ENCODE measurements around the gene TXNIP. TPM values are rescaled to one million over a fixed set of nuclear protein-coding genes. Genes with fewer than 3 reads are reported as not detected.

TXNIP gene
- total and polyA plus RNA-seq, 2 experiments from 2014 or later, result 75.3 to 160 TPM

DNA sequence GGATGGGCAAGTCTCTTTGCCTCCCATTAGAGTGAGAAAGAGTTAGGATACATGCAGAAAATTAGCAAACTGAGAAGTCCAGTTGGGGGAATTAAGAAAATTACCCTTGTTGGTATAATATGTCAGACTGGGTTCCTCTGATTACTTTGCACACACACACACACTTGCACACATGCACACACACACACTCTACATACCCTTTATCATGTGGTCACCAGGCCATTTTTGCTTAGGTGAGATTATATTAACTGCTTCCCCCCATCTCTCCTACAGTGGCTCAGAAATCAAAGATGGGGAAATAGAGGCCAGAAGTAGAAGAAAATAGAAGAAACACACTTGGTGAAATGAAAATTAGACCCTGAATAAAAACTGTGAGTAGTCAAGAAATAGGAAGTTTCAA is 37.6 kb downstream of the TXNIP start:
- H3K27me3 ChIP-seq, result peaks cover 29% of the 10 kb centered on the region
- peaks cover 42% of the 10 kb centered on the region for H3K4me1 ChIP-seq (ENCODE audit: insufficient read depth)
- no peak overlapping the region for H3K4me2 ChIP-seq

DNA sequence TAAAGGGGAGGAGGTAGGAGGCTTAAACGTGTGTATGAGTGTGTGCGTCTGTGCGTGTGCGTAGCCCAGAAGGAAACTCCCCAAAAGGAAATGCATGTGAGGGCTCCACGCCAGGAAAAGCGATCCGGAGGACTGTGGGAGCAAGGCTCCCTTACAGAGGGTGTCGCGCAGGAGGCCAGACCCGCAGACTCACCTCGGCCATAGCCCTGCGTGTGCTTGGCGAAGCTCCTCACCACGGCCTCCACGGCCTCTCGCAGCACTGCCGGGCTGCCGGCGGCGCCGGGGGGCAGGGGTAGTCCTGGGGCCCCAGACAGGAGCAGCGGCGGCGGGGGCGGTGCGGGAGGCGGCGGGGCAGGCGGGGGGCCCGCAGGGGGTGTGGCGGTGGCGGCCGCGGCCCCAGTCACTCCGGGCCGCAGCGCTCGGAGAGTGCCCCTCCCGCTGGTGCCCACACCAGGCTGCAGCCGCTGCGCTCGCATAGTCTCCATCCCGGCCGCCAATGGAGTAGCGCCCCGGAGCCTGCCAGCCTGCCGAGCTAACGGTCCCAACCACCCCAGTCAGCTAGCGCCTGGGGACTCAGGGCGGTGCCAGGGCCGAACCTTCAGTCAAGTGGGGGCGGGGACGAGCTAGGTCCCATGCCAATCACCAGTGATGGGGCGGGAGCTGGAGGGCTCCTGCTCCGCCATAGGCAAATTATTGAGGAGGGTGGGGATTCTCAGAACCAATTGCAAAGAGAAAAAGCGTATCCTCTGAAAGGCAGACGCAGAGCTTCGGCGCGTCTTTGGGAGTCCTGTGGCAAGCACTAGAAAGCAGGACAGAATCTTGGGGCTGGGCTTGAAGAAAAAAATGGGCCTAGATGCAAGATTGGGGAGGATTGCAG is 38.7 kb downstream of the TXNIP start, which contains the start of gene LIX1L:
Gene LIX1L (minus strand): TSS at position 575 of the 877 bp plus-strand sequence. CDS start 90 bp downstream, at position 485.
- Histone ChIP-seq H3K4me1 (ENCODE audit: insufficient read depth) (peaks cover 33% of the 10 kb centered on the region), H3K4me3 (peak within 1 kb of the TSS; percentile 60), H3K9me3 (ENCODE audit: low read depth) (no peaks in the 10 kb centered on the region), H3K27ac (peak within 1 kb of the TSS; percentile 88), H2AFZ (peak within 1 kb of the TSS; percentile 47), H3K9me2 (replicated peaks; ENCODE audit: insufficient read depth) (no peaks in the 10 kb centered on the region), H3K36me3 (replicated peaks; ENCODE audit: insufficient read depth, low read depth) (no peaks in the 10 kb centered on the region), H4K20me1 (ENCODE audit: insufficient read depth, poor library complexity, severe bottlenecking) (no peaks in the 10 kb centered on the region), H3K27me3 (peaks cover 21% of the 10 kb centered on the region), H3K79me2 (peaks cover 32% of the 10 kb centered on the region), H3K4me2 (peak within 1 kb of the TSS; percentile 78)
- 3% methylated on average over 35 of the region's 60 CpGs for WGBS (ENCODE audit: low lambda C conversion rate, missing lambda C conversion rate)
- TF ChIP-seq, protein P1, sequence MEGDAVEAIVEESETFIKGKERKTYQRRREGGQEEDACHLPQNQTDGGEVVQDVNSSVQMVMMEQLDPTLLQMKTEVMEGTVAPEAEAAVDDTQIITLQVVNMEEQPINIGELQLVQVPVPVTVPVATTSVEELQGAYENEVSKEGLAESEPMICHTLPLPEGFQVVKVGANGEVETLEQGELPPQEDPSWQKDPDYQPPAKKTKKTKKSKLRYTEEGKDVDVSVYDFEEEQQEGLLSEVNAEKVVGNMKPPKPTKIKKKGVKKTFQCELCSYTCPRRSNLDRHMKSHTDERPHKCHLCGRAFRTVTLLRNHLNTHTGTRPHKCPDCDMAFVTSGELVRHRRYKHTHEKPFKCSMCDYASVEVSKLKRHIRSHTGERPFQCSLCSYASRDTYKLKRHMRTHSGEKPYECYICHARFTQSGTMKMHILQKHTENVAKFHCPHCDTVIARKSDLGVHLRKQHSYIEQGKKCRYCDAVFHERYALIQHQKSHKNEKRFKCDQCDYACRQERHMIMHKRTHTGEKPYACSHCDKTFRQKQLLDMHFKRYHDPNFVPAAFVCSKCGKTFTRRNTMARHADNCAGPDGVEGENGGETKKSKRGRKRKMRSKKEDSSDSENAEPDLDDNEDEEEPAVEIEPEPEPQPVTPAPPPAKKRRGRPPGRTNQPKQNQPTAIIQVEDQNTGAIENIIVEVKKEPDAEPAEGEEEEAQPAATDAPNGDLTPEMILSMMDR (IDR thresholded peaks at IDR 0.05; ENCODE audit: poor library complexity), result no peak
- no peak for TF ChIP-seq EZH2 (IDR thresholded peaks at IDR 0.05; ENCODE audit: borderline replicate concordance)
- no peak for TF ChIP-seq EZH2phosphoT487 (IDR thresholded peaks at IDR 0.05; ENCODE audit: low read depth, severe bottlenecking, unreplicated experiment)
- DNase-seq (ENCODE audit: low spot score), result peak; percentile 97

More for the DNA sequence above, 37.6 kb downstream of the TXNIP start:
- H3K27ac ChIP-seq, result no peak overlapping the region
- no peaks in the 10 kb centered on the region for H4K20me1 ChIP-seq (ENCODE audit: insufficient read depth, poor library complexity, severe bottlenecking)
- no peak overlapping the region for H3K4me3 ChIP-seq
- no peak overlapping the region for H2AFZ ChIP-seq
- H3K9me2 ChIP-seq (replicated peaks; ENCODE audit: insufficient read depth), result no peaks in the 10 kb centered on the region
- H3K79me2 ChIP-seq, result peaks cover 22% of the 10 kb centered on the region
- DNase-seq (ENCODE audit: low spot score), result no peak
- no peak for TF ChIP-seq EZH2 (IDR thresholded peaks at IDR 0.05; ENCODE audit: borderline replicate concordance)
- TF ChIP-seq EZH2phosphoT487 (IDR thresholded peaks at IDR 0.05; ENCODE audit: low read depth, severe bottlenecking, unreplicated experiment), result no peak
- TF ChIP-seq, protein P1 (IDR thresholded peaks at IDR 0.05; ENCODE audit: poor library complexity), result no peak
- no peaks in the 10 kb centered on the region for H3K36me3 ChIP-seq (replicated peaks; ENCODE audit: insufficient read depth, low read depth)
- H3K9me3 ChIP-seq (ENCODE audit: low read depth), result no peaks in the 10 kb centered on the region

DNA sequence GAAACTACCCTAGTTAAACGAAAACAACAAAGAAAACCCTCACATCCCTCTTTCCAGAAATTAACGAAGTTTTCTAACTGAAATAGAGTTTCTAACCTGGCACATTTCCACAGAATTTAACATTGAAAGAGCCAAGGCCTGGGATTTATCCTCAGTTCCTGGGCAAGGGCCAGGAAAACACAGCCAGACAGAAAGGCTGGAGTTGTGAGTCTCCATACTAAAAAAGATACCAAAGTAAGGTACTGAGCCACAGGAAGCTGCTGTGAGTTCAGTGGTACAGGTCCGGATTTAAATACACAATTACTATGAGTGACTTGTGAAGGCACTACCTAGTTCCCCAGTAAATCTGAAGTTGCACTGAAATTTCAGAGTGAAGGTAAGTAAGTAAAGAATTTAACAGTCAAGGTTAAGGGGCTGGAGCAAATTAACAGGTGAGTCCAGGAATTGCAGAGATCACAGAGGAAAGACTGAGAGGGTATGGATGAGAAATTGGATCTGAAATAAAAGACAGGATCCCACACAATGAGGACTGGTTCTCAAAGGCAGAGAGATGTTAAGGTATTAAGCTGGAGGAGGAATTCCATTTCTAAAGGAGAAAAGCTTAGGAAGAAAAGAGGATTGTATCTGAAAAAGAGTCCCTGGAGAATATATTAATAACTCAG is 39.5 kb downstream of the TXNIP start:
- peak; percentile 28 for DNase-seq (ENCODE audit: low spot score)
- peak overlapping the region; percentile 78 for H3K4me2 ChIP-seq
- peak overlapping the region; percentile 88 for H3K27ac ChIP-seq
- TF ChIP-seq EZH2phosphoT487 (IDR thresholded peaks at IDR 0.05; ENCODE audit: low read depth, severe bottlenecking, unreplicated experiment), result no peak
- TF ChIP-seq EZH2 (IDR thresholded peaks at IDR 0.05; ENCODE audit: borderline replicate concordance), result no peak
- TF ChIP-seq, protein P1 (IDR thresholded peaks at IDR 0.05; ENCODE audit: poor library complexity), result no peak
- H3K9me3 ChIP-seq (ENCODE audit: low read depth), result no peaks in the 10 kb centered on the region
- H3K27me3 ChIP-seq, result peaks cover 16% of the 10 kb centered on the region
- peak overlapping the region; percentile 47 for H2AFZ ChIP-seq
- peak overlapping the region; percentile 60 for H3K4me3 ChIP-seq
- H3K79me2 ChIP-seq, result peaks cover 40% of the 10 kb centered on the region
- H3K9me2 ChIP-seq (replicated peaks; ENCODE audit: insufficient read depth), result no peaks in the 10 kb centered on the region
- peaks cover 26% of the 10 kb centered on the region for H3K4me1 ChIP-seq (ENCODE audit: insufficient read depth)
- WGBS (ENCODE audit: low lambda C conversion rate, missing lambda C conversion rate), result 39% methylated on average over 3 of the region's 3 CpGs
- H4K20me1 ChIP-seq (ENCODE audit: insufficient read depth, poor library complexity, severe bottlenecking), result no peaks in the 10 kb centered on the region
- H3K36me3 ChIP-seq (replicated peaks; ENCODE audit: insufficient read depth, low read depth), result no peaks in the 10 kb centered on the region

Data from hepatocyte (in vitro differentiated cells).